PFSK-1 (cell line): Measurements from ENCODE around the gene IQGAP2.

Source experiments
- FOXP2 ChIP-seq: optimal IDR thresholded peaks from 2 replicates; pipeline ENCODE3; 2011; ENCODE audit warnings: borderline replicate concordance, control low read depth, inconsistent platforms; ENCODE audit not compliant: insufficient read depth; ENCODE audit errors: extremely low read length, extremely low read depth
- POLR2AphosphoS5 ChIP-seq: IDR thresholded peaks from 2 replicates; pipeline ENCODE4 v1.6.1; 2012; ENCODE audit warnings: low read depth, mild to moderate bottlenecking, control low read depth, low read length, moderate library complexity
- SIN3A ChIP-seq: IDR thresholded peaks from 2 replicates; pipeline ENCODE4 v1.6.1; 2012; ENCODE audit warnings: mild to moderate bottlenecking, low read length, moderate library complexity, borderline replicate concordance; ENCODE audit not compliant: insufficient read depth
- TAF1 ChIP-seq: IDR thresholded peaks from 2 replicates; pipeline ENCODE4 v1.6.1; 2012; ENCODE audit warnings: low read length, control low read depth, borderline replicate concordance; ENCODE audit not compliant: insufficient read depth
- TF ChIP-seq, protein P1 (sequence below), 2 experiments: IDR thresholded peaks; 2 replicates each; pipeline versions ENCODE4 v1.6.1 to v1.8.0; 2011 to 2012; ENCODE audit warnings: low read depth in 2 of 2, low read length in 2 of 2, control low read depth in 1 of 2, inconsistent platforms in 1 of 2, mild to moderate bottlenecking in 1 of 2, moderate library complexity in 1 of 2; ENCODE audit not compliant: insufficient read depth in 1 of 2

DNA sequence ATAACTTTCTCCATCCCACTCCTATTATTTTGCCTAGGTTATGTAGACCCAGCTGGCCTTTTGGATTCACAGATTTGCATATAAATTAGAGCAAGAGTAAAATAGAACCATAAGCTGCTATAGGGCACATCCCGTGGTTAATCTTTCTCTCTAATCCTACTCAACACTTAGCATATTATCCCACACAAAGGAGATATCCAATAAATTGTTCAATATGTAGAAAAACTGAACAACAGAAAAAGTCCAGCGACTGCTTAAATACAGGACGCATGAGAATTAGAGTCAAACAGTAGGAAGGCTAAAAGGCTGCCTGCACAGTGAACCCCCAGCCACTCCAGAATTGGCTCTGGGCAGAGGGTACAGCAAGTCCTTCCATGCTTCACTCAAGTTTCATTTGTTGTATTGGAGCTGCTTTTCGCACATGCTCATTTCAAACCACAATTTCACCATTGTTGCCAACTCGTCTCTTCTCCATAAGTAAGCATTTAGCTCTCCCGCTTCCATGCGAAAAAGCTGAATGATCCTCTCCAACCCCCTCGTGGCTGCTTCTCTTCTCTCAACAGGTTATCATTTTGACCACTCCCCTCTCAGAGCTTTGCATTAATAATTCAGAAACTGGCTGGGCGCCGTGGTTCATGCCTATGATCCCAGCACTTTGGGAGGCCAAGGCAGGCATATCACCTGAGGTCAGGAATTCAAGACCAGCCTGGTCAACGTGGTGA, 14.1 kb upstream of the IQGAP2 start:
- TF ChIP-seq SIN3A (no peak), POLR2AphosphoS5 (no peak), TAF1 (no peak), FOXP2 (no peak)
- TF ChIP-seq, protein P1, sequence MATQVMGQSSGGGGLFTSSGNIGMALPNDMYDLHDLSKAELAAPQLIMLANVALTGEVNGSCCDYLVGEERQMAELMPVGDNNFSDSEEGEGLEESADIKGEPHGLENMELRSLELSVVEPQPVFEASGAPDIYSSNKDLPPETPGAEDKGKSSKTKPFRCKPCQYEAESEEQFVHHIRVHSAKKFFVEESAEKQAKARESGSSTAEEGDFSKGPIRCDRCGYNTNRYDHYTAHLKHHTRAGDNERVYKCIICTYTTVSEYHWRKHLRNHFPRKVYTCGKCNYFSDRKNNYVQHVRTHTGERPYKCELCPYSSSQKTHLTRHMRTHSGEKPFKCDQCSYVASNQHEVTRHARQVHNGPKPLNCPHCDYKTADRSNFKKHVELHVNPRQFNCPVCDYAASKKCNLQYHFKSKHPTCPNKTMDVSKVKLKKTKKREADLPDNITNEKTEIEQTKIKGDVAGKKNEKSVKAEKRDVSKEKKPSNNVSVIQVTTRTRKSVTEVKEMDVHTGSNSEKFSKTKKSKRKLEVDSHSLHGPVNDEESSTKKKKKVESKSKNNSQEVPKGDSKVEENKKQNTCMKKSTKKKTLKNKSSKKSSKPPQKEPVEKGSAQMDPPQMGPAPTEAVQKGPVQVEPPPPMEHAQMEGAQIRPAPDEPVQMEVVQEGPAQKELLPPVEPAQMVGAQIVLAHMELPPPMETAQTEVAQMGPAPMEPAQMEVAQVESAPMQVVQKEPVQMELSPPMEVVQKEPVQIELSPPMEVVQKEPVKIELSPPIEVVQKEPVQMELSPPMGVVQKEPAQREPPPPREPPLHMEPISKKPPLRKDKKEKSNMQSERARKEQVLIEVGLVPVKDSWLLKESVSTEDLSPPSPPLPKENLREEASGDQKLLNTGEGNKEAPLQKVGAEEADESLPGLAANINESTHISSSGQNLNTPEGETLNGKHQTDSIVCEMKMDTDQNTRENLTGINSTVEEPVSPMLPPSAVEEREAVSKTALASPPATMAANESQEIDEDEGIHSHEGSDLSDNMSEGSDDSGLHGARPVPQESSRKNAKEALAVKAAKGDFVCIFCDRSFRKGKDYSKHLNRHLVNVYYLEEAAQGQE (IDR thresholded peaks at IDR 0.05; ENCODE audit: insufficient read depth in 1 of 2, low read depth in 2 of 2, low read length in 2 of 2): no peak
